Measurements from ENCODE around the gene RNU6-8. TPM values are rescaled to one million over a fixed set of nuclear protein-coding genes. Genes with fewer than 3 reads are reported as not detected.

RNU6-8 gene
- total and polyA plus RNA-seq, 7 donors = not detected

DNA sequence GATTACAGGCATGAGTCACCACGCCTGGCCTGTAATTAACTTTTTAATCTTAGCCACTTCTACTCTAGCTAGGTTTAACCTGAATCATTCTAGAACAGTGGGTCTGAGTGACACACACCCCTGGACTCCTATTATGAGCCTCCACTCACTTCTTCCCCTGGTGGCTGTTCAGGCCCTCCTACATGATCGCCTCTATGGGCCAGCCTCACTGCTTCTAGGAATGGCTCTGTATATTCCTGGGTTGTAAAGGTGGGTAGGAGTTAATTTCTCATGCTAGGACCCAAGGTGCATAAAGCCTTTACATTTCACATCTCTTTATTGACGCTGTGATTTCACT is 8.0 kb upstream of the RNU6-8 start:
- no peaks in the 10 kb centered on the region for H3K27me3 ChIP-seq
- no peaks in the 10 kb centered on the region for H3K4me1 ChIP-seq
- H3K9me3 ChIP-seq = no peaks in the 10 kb centered on the region
- no peak overlapping the region for H3K4me3 ChIP-seq
- 95 to 97% methylated on average over 3 of the region's 3 CpGs for WGBS, 2 donors
- intact Hi-C loops (cut with DNase I) = no loop called here
- no peak overlapping the region for H3K27ac ChIP-seq
- H3K36me3 ChIP-seq = no peaks in the 10 kb centered on the region
- TF ChIP-seq POLR2AphosphoS5 (IDR thresholded peaks at IDR 0.05) = no peak
- TF ChIP-seq, protein P1, sequence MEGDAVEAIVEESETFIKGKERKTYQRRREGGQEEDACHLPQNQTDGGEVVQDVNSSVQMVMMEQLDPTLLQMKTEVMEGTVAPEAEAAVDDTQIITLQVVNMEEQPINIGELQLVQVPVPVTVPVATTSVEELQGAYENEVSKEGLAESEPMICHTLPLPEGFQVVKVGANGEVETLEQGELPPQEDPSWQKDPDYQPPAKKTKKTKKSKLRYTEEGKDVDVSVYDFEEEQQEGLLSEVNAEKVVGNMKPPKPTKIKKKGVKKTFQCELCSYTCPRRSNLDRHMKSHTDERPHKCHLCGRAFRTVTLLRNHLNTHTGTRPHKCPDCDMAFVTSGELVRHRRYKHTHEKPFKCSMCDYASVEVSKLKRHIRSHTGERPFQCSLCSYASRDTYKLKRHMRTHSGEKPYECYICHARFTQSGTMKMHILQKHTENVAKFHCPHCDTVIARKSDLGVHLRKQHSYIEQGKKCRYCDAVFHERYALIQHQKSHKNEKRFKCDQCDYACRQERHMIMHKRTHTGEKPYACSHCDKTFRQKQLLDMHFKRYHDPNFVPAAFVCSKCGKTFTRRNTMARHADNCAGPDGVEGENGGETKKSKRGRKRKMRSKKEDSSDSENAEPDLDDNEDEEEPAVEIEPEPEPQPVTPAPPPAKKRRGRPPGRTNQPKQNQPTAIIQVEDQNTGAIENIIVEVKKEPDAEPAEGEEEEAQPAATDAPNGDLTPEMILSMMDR (IDR thresholded peaks at IDR 0.05) = no peak
- DNase-seq = no peak

DNA sequence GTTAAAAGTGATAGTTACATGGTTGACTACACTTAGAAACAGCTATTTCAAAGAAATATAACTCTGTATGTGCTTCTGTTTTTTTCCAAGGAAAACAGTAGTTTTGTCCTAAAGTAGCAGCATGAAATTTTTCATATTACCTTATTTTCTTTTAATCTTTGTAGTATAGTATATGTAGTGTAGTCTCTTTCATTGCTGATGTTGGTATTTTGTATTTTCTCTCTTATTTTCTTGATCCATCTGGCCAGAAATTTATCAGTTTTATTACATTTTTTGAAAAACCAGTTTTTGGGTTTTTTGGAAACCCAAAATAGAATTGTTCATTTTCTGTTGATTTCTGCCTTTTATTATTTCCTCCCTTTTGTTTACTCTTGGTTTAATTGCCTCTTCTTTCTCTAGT is 6.4 kb upstream of the RNU6-8 start:
- no peaks in the 10 kb centered on the region for H3K9me3 ChIP-seq
- no peak for TF ChIP-seq POLR2AphosphoS5 (IDR thresholded peaks at IDR 0.05)
- TF ChIP-seq, protein P1 (IDR thresholded peaks at IDR 0.05) = no peak
- no peak for TF ChIP-seq POLR2A (IDR thresholded peaks at IDR 0.05)
- no peak for TF ChIP-seq EP300 (IDR thresholded peaks at IDR 0.05)
- no peak overlapping the region for H3K27ac ChIP-seq
- no peak overlapping the region for H3K4me3 ChIP-seq
- H3K36me3 ChIP-seq = no peaks in the 10 kb centered on the region
- DNase-seq = no peak
- no peaks in the 10 kb centered on the region for H3K27me3 ChIP-seq
- intact Hi-C loops (cut with DNase I) = no loop called here
- no peaks in the 10 kb centered on the region for H3K4me1 ChIP-seq

DNA sequence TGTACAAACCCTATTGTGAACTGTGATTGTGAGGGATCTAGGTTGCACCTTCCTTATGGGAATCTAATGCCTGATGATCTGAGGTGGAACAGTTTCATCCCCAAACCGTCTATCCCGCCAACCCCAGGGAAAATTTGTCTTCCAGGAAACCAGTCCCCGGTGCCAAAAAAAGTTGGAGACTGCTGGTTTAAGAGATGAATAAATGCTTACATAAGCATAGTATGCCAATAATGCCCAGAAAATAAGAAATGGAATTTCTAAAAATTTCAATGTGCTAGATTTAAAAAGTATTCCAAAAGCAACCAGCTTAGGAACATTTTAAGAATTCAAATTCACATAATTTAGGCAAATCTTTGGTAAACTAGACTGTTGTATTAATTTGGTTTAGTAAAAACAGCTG is 5.4 kb upstream of the RNU6-8 start:
- TF ChIP-seq POLR2A (IDR thresholded peaks at IDR 0.05) = no peak
- TF ChIP-seq POLR2AphosphoS5 (IDR thresholded peaks at IDR 0.05) = no peak
- no peak for TF ChIP-seq EP300 (IDR thresholded peaks at IDR 0.05)
- no peak for DNase-seq
- WGBS, 2 donors = 94 to 96% methylated on average over 3 of the region's 3 CpGs
- Histone ChIP-seq H3K4me1 (no peaks in the 10 kb centered on the region), H3K36me3 (no peaks in the 10 kb centered on the region), H3K27me3 (no peaks in the 10 kb centered on the region), H3K4me3 (no peak overlapping the region), H3K27ac (no peak overlapping the region), H3K9me3 (no peaks in the 10 kb centered on the region)
- intact Hi-C loops (cut with DNase I) = no loop called here

DNA sequence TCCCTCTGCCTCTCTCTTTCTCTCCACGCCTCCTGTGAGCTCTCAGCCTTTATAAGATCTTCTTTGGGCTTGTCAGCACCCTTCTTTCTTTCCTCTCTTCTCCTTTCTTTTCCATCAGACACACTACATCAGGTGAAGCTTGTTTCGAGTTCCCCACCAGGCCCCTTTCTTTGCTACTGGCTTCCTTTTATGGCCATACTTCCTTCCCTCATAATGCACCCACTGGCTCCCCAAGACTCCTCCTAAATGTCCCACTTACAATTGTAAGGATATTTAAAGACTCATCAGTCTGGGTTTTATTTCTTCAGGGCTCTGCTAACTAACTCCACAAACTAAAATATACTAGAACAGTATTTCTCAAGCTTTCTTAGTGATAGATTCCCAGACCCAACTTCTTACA is 3.5 kb upstream of the RNU6-8 start:
- Histone ChIP-seq H3K9me3 (no peaks in the 10 kb centered on the region), H3K4me1 (peaks cover 0 to 11% (median 7%) of the 10 kb centered on the region in 4 donors), H3K27ac (peak overlapping the region in 1 of 4 donors; percentile 7), H3K27me3 (no peaks in the 10 kb centered on the region), H3K36me3 (no peaks in the 10 kb centered on the region), H3K4me3 (no peak overlapping the region)
- no peak for DNase-seq
- 72 to 81% methylated on average over 2 of the region's 2 CpGs for WGBS, 2 donors
- no peak for TF ChIP-seq POLR2A (IDR thresholded peaks at IDR 0.05)
- no peak for TF ChIP-seq POLR2AphosphoS5 (IDR thresholded peaks at IDR 0.05)
- TF ChIP-seq, protein P1 (IDR thresholded peaks at IDR 0.05) = no peak
- no peak for TF ChIP-seq EP300 (IDR thresholded peaks at IDR 0.05)
- intact Hi-C loops (cut with DNase I) = no loop called here

DNA sequence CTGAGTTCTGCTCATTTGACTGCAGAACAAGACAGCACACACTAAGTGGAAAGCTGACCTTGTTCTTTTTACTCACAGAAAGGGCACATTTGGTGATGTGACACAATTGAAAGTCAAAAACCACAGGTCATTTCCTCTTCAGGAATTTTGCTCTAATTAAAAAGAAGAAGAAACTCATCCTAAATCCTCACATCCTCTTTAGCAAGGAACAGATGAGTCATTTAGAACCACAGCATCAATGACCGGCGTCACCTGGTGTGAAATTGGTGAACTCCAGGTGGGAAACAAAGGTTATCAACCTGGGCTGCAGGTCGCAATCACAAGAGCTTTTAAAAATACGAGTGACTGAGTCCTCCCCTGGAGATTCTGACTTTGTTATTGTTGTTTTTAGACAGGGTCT is 2.9 kb upstream of the RNU6-8 start:
- H3K27me3 ChIP-seq = no peaks in the 10 kb centered on the region
- H3K4me3 ChIP-seq = no peak overlapping the region
- H3K9me3 ChIP-seq = no peaks in the 10 kb centered on the region
- intact Hi-C loops (cut with DNase I) = no loop called here
- H3K27ac ChIP-seq = no peak overlapping the region
- H3K4me1 ChIP-seq = peaks cover 0 to 11% (median 7%) of the 10 kb centered on the region in 4 donors
- no peaks in the 10 kb centered on the region for H3K36me3 ChIP-seq
- DNase-seq = no peak
- TF ChIP-seq, protein P1 (IDR thresholded peaks at IDR 0.05) = no peak
- TF ChIP-seq POLR2A (IDR thresholded peaks at IDR 0.05) (no peak), POLR2AphosphoS5 (IDR thresholded peaks at IDR 0.05) (no peak), EP300 (IDR thresholded peaks at IDR 0.05) (no peak)
- 62 to 65% methylated on average over 4 of the region's 4 CpGs for WGBS, 2 donors

Measured in sigmoid colon (tissue), 7 donors.